ENCODE data around the gene C19orf67.
A peak's percentile ranks its signal among the peaks of the same experiment; 100 is the strongest.

C19orf67 gene

DNA sequence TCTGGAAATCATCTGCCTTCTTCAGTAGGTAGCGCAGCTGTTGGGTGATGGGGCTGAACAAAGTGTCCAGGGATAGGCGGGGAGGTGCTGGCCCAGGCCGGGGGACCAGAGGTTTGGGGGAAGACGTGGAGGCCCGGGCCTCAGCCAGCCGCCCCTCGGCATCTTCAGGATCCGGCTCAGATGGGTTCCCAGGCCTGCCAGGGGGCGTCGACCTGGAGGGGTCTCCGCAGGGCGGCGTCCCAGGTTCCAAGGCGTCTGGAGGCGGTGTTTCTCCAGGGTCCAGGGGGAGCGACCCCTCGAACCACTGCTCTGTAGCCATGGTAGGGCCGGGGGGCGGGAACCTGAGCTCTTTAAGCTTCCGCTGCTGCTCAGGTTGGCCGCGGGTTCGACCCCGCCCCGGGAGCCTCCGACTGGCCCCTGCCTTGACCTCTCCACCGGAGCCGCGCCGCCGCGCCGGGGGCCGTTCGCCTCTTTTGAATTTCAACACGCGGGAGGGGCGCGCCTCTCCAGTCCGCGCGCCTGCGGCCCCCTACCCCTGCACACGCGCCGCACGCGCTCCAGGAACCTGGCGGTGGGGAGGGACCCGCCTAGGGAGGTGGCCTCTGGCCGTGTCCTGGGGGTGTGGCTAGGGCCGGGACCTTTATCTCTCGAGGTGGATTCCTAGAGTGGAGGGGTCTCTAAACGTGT lies at the start of gene C19orf67:
Gene C19orf67, minus strand, starts transcription at position 475 of the 687 bp plus-strand sequence. Its CDS starts 156 bp downstream, at position 319.
- DNase-seq (ENCODE audit: low read depth): no peak

- no peak for DNase-seq (ENCODE audit: low read depth)
Observed at GRCh38 chr19:14135355-14135754, 49.8 kb upstream of the C19orf67 start.

DNA sequence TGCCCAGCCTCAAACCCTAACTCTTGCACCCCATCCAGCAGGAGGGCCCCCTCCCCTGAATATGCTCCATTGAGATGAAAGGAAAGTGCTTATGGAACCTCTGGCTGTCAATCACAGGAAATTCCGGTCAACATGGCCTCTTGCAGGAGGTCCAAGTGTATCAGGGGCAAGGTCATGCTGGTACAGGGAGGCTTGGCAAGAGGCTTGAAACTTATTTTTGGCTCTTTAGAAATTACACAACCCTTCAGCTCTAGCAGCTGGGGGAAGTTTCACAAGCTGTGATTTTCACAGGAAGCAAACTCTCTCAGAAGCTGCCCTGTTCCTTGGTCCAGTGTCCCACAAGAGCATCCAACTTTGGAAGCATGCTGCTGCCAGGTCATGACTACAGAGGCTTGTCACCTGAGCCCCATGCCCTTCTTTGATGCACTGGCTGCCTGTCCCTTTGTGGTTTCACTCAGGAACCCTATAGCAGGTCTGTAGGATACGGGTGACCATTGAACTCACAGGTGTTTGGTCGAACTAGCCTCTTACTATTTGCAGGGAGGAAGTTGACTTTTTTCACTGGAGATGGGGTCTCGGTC lies 42.4 kb upstream of the C19orf67 start:
- DNase-seq (ENCODE audit: low read depth): no peak

GRCh38 chr19:14127176-14127575 lies 41.6 kb upstream of the C19orf67 start:
- no peak for DNase-seq (ENCODE audit: low read depth)

DNA sequence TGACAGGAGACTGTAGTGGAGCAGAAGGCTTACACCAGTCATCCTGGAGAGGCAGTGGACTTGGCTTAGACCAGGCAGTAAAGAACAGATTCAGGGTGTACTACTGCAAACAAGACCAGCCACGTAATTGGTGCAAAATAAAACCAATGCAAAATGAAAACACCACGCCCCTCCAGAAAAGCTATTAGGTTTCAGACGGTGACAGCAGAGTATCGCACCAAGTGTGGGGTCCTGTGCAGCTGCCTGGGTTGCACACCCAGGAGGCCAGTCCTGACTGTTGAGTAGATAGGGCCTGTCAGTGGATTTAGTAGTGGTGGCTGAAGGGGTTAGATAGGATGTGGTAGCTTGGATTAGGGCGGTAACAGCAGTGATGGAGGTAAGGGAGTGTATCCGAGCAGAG lies 37.3 kb upstream of the C19orf67 start:
- DNase-seq (ENCODE audit: low read depth): no peak

GRCh38 chr19:14120497-14120780 lies 34.9 kb upstream of the C19orf67 start:
- no peak for DNase-seq (ENCODE audit: low read depth)

DNA sequence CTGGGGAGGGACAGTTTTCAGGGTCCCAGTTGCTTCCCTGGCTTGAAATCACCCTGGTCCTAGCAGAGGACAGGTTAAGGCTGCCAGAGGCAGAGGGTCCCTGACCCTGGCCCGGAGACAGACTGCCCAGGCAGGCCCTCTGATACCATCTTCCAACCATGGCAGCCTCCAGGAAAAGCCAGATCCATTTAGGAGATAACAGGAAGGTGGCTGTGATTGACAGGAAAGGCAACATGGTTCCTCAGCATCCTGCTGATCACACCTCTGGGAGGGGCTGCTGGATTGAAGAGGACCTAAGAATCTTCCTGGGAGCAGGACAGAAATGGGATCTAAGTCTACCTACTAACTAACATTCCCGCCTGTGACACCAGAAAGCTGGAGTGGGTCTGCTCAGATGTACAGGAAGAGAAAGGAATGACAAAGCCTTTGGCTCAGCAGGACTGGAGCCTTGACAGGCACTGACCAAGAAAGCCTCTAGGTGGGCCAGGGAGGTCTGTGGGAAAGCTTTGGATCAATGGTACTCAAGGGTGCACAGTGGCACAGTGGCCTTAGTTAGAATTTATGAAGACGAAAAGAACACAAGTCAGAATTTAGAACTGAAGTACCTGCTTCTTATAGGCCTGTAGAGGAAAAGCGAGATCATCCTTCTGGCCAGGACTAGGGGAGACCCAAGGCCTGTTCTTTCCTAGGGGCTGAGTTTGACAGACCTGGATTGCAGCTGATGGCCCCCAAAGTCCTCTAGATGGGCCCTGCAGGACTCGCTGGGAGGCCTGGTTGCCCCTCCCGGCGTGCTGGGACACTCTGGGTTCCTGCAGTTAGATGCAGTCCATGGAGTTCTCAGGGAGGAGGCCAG lies 34.3 kb upstream of the C19orf67 start:
- no peak for DNase-seq (ENCODE audit: low read depth)

- DNase-seq (ENCODE audit: low read depth): no peak
Observed at GRCh38 chr19:14119146-14119545, 33.6 kb upstream of the C19orf67 start.

DNA sequence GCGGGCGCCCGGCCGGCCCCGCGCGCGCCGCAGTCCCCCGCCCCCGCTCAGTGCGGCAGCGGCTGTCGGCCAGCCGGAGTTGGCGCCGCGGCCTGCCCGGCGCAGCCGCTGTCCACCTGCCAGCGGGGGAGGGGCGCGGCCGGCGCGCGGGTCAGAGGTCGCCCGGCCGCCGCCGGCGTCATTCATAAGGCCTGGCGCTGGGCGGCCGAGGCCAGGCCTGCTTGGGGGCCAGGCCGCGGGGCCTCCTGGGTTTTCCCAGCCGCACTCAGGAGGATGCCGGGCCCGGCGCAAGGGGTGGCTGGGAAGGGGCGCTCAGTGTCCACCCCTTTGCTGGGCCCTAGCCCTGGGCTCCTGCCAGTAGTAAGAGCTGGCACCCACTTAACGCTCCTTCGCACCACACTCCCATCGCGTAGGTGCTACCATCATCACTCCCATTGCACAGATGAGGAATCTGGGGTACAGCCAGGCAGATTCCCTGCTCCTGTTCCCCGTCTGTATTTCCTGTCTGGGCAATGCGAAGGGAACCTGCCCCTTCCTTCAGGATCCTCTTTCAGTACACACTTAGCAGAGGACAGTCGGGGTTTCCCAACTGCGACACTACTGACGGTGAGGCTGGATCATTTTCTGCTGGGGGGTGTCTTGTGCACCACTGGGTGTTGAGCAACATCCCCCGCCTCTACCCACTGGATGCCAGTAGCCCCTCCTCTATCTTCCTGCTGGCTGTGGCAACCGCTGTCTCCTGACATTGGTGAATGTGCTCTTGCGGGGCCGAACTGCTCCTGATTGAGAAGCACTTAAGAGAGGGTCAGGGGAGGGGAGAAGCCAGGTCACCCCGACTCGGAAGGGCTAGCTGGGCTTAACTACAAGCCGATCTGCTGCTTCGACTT lies 32.8 kb upstream of the C19orf67 start:
- DNase-seq (ENCODE audit: low read depth): no peak

DNA sequence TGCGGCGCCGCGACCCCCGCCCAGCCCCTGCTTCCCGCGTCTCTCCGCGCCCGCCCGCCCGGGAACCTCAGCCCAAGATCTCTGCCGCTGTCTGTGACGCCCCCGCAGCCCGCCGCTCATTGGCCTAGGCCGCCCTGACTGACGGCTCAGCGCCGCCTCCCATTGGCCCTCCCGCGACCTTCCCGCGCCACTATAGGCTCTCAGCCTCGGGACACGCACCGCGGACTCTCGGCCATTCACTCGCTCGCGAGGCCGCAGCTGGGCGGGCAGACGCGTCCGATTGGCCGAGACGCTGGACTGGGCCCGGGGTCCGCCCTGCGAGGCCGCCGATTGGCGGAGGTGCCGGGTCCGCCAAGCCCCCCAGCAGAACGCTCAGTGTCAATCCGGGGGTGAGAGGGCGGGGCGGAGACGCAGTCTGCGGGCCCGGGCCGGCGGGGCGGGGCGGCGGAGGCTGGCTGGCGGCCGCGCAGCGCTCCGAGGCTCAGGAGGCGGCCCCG lies 32.1 kb upstream of the C19orf67 start, which contains the start of gene PRKACA:
Gene PRKACA, minus strand, starts transcription at position 95 of the 497 bp plus-strand sequence. CDS start 215 bp downstream, outside the sequence.
- DNase-seq (ENCODE audit: low read depth): peak; percentile 90

DNA sequence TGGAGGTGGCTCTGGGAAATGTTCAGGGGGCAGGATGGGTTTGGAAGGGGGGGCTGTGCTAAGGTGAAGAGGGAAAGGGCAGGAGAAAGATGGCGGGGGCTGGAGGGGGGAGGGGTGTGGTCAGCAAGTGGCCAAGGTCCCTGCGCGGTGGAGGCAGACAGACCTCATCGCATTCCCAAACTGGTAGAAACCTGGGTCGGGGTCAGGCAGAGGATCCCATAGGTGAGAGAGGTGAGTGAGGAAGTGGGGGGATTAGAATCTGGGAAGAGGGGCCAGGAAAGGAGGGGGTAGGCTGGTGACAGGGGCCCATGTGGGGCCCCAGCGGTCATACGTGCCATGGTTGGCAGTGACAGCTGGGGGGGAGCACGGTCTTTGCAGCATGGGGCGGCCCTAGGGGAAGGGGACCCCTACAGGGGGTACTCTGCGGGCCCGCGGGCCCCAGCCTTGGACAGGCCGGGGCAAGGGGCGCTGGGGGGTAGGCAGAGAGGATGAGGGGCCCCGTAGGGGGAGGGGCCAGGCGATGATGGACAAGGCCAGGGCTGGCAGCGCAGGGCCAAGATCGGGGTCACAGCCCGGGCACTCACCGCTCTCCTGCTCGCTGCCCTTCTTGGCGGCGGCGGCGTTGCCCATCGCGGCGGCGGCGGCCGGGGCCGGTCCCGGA lies 31.5 kb upstream of the C19orf67 start:
- no peak for DNase-seq (ENCODE audit: low read depth)

DNA sequence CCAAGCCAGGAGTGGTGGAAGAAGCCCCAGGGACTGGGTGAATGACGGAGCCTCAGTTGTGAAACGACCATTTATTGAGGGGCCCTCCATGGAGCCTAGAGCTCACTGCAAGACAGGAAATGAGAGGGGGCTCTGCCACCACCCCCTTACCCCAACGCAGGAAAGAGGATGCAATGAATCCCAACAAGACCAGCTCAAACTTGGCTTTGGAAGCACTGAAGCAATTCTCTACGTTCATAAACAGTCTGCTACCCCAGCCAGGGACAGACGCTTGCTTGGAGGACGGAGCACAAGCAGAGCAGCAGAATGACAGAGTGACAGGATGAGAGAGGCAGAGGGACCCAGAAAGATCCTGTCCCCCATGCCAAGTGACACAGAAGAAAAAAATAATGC lies 30.9 kb upstream of the C19orf67 start:
- no peak for DNase-seq (ENCODE audit: low read depth)

DNA sequence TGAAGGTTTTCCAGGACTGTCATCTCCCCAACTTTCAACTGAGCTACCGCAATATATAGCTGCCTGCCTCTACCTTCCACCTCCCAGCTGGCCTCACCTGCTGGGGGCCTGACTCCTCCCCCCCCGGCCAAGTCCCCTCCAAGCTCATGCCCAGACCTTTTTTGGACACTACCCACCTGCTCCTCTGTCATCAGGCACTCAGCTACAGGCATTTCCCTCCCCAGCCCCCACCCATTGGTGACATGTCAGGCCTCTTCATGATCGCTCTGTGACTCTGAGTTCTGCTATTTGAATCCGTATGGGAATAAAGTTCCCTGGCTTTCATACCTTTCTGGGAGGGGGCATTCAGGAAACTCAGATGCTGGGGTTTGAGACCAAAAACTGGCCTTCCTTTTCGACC lies 30.2 kb upstream of the C19orf67 start:
- DNase-seq (ENCODE audit: low read depth): no peak

- DNase-seq (ENCODE audit: low read depth): no peak
Observed at GRCh38 chr19:14114854-14115253, 29.3 kb upstream of the C19orf67 start.

- no peak for DNase-seq (ENCODE audit: low read depth)
Observed at GRCh38 chr19:14114439-14114838, 28.9 kb upstream of the C19orf67 start.

DNA sequence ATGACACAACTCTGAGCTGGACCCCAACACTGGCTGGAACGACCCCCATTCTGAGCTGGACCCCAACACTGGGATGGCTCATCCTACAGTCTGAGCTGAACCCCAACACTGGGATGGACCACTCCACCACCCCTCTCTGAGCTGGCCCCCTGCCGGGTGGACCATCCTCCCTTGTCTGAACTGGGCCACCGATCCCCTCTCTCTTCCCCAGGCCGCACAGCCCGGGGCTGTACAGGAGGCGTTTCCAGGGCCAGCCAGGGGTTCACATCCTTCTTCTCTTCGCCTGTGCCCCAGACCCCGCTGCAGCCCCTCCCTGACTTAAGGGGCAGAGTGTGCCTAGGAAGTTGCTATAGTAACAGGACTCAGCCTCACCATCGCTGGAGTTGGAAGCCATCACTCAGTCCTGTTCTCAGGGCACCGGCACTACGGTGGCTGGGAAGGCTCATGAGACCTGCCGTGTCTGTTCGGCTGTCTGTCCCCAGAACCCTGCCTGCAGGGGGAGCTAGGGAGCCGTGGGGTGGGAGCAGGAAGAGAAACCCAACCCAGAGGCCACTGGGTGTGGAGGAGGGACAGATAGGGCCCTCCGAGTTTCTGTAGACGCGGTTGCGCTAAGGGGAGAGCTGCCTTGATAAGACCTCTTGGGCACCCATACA lies 28.3 kb upstream of the C19orf67 start:
- DNase-seq (ENCODE audit: low read depth): no peak

DNA sequence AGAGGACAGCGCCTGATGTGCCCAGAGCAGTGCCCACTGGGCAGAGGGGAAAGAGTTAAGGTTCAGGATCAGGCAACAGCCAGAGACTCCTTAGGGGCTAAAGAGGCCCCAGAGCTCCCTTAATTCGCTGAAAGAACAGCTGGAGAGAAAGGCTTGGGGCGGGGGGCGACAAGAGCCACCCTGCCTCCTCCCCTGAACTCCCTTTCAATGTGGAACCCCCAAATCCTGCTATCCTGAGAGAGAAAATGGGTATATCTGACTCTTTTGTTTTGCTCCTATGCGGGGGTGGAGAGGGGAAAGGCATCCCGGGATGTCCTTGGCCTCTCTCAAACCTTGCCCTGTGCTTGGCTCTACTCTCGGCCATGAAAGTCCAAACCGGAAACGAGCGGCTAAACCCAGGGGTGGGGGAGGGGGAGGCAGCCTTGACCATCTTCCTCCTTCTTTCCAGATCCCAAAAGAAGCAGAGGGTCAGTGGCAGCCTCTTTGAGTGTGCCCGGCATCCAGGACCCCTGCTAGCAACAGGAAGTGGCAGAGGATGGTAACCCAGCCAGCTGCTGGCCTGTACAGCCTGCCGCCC lies 27.3 kb upstream of the C19orf67 start:
- DNase-seq (ENCODE audit: low read depth): no peak

- no peak for DNase-seq (ENCODE audit: low read depth)
Observed at GRCh38 chr19:14112051-14112808, 26.6 kb upstream of the C19orf67 start.

DNA sequence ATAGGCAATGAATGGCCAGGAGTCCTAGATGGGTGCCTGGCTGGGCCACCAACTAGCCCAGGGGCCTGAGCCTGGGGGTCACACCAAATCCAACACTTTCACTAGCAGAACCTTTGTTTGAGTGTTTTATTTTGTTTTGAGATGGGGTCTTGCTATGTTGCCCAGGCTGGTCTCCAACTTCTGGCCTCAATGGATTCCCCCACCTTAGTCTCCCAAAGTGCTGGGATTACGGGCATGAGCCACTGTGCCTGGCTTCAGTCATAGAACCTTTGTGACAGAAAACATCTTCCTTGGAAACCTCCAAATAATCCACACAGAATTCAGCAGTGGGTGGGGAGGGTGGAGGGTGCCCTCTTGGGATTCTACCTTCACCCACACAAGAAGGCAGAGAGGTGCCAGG lies 25.9 kb upstream of the C19orf67 start:
- no peak for DNase-seq (ENCODE audit: low read depth)

- DNase-seq (ENCODE audit: low read depth): no peak
Observed at GRCh38 chr19:14110650-14111049, 25.1 kb upstream of the C19orf67 start.

Data from non-pigmented ciliary epithelial cell (primary cell).